ENCODE data around the gene ESPNL.
A peak's percentile ranks its signal among the peaks of the same experiment; 100 is the strongest.

The ESPNL gene

GRCh38 chr2:238144262-238144661 lies 44.1 kb downstream of the ESPNL start:
- no peak for DNase-seq

GRCh38 chr2:238145046-238145445 lies 44.9 kb downstream of the ESPNL start:
- DNase-seq = no peak

GRCh38 chr2:238145851-238146250 lies 45.7 kb downstream of the ESPNL start:
- no peak for DNase-seq

- DNase-seq = no peak
Measured at GRCh38 chr2:238146884-238147544, 46.9 kb downstream of the ESPNL start.

- no peak for DNase-seq
Measured at GRCh38 chr2:238148981-238149380, 48.8 kb downstream of the ESPNL start.

- no peak for DNase-seq
Measured at GRCh38 chr2:238149841-238150572, 49.9 kb downstream of the ESPNL start.

- no peak for DNase-seq
Measured at GRCh38 chr2:238150686-238151085, 50.5 kb downstream of the ESPNL start.

- DNase-seq = no peak
Measured at GRCh38 chr2:238151205-238151604, 51.1 kb downstream of the ESPNL start.

- no peak for DNase-seq
Measured at GRCh38 chr2:238151628-238152235, 51.6 kb downstream of the ESPNL start.

- DNase-seq = no peak
Measured at GRCh38 chr2:238152771-238153688, 52.9 kb downstream of the ESPNL start.

GRCh38 chr2:238154570-238154969 lies 54.4 kb downstream of the ESPNL start:
- no peak for DNase-seq

- no peak for DNase-seq
Measured at GRCh38 chr2:238155051-238155760, 55.1 kb downstream of the ESPNL start.

GRCh38 chr2:238155761-238156694 lies 55.9 kb downstream of the ESPNL start:
- no peak for DNase-seq

- no peak for DNase-seq
Measured at GRCh38 chr2:238157506-238158017, 57.4 kb downstream of the ESPNL start.

GRCh38 chr2:238158018-238158508 lies 57.9 kb downstream of the ESPNL start:
- no peak for DNase-seq

GRCh38 chr2:238158509-238159070 lies 58.5 kb downstream of the ESPNL start, which contains the start of gene ERFE:
ERFE (plus strand) TSS chr2:238158970; CDS start chr2:238159008, 38 bp downstream.
- peak; percentile 61 for DNase-seq

GRCh38 chr2:238159071-238159539 lies 59.0 kb downstream of the ESPNL start:
- peak; percentile 32 for DNase-seq

- DNase-seq = no peak
Measured at GRCh38 chr2:238159661-238160205, 59.6 kb downstream of the ESPNL start.

- peak; percentile 12 for DNase-seq
Measured at GRCh38 chr2:238160206-238161129, 60.3 kb downstream of the ESPNL start.

Measured in activated naive CD4-positive, alpha-beta T cell treated with anti-CD3 and anti-CD28 coated beads, Interleukin-2, amount 50 U/mL, for 16 hours (primary cell).